ENCODE data around the gene DOC2A.

The DOC2A gene

DNA sequence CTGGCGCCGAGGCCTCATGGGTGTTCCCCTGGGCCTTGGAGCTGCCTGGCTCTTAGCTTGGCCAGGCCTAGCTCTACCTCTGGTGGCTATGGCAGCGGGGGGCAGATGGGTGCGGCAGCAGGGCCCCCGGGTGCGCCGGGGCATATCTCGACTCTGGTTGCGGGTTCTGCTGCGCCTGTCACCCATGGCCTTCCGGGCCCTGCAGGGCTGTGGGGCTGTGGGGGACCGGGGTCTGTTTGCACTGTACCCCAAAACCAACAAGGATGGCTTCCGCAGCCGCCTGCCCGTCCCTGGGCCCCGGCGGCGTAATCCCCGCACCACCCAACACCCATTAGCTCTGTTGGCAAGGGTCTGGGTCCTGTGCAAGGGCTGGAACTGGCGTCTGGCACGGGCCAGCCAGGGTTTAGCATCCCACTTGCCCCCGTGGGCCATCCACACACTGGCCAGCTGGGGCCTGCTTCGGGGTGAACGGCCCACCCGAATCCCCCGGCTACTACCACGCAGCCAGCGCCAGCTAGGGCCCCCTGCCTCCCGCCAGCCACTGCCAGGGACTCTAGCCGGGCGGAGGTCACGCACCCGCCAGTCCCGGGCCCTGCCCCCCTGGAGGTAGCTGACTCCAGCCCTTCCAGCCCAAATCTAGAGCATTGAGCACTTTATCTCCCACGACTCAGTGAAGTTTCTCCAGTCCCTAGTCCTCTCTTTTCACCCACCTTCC lies 23.3 kb downstream of the DOC2A start:
- DNase-seq: no peak

DNA sequence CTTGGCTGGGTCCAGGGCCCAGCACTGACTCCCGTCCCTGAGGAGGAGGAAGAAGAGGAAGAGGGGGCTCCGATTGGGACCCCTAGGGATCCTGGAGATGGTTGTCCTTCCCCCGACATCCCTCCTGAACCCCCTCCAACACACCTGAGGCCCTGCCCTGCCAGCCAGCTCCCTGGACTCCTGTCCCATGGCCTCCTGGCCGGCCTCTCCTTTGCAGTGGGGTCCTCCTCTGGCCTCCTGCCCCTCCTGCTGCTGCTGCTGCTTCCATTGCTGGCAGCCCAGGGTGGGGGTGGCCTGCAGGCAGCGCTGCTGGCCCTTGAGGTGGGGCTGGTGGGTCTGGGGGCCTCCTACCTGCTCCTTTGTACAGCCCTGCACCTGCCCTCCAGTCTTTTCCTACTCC lies 23.9 kb downstream of the DOC2A start:
- no peak for DNase-seq

DNA sequence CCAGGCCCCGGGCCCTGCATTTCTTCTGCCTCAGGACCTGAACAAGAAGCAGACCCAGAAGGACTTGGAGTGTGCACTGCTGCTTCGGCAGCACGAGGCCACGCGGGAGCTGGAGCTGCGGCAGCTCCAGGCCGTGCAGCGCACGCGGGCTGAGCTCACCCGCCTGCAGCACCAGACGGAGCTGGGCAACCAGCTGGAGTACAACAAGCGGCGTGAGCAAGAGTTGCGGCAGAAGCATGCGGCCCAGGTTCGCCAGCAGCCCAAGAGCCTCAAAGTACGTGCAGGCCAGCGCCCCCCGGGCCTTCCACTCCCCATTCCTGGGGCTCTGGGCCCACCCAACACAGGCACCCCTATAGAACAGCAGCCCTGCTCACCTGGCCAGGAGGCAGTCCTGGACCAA lies 24.6 kb downstream of the DOC2A start:
- no peak for DNase-seq

DNA sequence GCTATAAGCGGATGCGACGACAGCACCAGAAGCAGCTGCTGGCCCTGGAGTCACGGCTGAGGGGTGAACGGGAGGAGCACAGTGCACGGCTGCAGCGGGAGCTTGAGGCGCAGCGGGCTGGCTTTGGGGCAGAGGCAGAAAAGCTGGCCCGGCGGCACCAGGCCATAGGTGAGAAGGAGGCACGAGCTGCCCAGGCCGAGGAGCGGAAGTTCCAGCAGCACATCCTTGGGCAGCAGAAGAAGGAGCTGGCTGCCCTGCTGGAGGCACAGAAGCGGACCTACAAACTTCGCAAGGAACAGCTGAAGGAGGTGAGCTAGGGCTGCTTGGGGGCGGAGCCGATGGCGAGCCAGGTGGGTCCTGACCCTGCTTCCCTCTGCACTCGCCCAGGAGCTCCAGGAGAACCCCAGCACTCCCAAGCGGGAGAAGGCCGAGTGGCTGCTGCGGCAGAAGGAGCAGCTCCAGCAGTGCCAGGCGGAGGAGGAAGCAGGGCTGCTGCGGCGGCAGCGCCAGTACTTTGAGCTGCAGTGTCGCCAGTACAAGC lies 25.5 kb downstream of the DOC2A start:
- DNase-seq: no peak

DNA sequence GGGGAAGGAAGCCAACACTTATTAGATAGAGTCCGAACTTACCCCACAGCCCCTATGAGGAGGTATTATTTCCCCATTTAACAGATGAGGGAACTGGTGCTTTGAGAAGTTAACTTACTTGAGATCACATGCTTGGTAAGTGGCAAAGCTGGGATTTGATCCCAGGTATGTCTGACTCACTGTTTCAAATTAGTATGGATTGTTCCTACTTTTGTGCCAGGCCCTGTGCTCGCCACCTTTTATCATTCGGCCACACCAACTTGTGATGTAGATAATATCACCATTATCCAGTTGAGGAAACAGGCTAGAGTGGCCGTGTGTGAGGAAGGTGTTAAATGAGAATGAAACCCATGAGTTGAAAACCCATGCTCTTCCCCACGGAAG lies 26.1 kb downstream of the DOC2A start:
- DNase-seq: no peak

DNA sequence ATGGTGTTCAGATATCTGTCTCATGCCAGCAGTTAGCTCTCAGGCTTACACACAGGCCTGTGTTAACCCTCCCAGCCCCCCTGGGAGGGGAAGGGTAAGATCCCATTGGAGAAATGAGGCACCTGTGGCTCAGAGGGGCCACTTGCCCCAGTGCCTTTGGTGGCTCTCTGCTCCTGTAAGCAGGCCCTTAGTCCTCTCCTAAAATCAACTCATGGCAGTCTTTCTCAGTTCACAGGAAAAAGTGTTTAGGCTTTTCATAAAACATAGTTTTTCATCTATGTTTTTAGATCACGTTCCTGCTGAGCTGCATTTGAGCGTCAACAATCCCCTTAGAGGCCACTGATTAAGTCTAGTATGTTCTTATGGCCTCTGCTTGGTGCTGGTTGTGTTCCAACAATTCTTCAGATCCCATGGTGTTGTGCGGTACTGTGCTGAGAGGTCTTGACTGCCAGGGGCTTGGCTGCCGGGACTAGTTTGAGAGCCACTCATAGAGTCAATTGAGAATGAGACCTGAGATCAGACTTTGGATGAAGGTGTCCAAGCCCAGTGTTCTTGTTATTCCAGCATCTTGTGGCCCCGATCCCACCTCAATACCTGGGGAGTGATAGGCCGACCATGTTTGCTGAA lies 26.6 kb downstream of the DOC2A start:
- no peak for DNase-seq

DNA sequence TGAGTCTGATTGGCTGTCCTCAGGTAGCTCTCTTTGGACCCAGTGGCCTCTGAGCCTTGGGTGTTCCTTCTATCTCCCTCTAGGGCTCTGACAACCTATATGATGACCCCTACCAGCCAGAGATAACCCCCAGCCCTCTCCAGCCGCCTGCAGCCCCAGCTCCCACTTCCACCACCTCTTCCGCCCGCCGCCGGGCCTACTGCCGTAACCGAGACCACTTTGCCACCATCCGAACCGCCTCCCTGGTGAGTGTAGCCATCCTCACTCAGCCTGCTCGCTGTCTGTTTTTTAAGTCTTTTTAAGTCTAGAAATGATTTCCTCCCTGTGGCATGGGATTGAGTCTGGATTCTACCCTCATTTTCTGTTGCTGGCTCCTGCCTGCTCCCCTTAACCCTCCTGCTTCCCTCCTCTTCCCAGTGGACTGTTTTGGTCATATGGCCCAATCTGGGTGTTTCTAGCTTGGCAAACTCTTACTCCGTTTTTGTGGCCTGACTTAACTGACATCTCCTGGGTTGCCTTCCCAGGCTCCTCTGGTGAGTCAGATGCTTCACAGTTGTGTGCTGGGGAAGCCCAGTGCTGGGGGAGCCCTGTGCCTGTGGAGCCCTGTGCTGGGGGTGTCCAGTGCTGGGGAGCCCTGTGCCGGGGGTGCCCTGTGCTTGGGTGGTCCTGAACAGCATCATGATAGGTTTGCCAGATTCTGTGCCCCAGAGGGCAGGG lies 27.2 kb downstream of the DOC2A start:
- no peak for DNase-seq

DNA sequence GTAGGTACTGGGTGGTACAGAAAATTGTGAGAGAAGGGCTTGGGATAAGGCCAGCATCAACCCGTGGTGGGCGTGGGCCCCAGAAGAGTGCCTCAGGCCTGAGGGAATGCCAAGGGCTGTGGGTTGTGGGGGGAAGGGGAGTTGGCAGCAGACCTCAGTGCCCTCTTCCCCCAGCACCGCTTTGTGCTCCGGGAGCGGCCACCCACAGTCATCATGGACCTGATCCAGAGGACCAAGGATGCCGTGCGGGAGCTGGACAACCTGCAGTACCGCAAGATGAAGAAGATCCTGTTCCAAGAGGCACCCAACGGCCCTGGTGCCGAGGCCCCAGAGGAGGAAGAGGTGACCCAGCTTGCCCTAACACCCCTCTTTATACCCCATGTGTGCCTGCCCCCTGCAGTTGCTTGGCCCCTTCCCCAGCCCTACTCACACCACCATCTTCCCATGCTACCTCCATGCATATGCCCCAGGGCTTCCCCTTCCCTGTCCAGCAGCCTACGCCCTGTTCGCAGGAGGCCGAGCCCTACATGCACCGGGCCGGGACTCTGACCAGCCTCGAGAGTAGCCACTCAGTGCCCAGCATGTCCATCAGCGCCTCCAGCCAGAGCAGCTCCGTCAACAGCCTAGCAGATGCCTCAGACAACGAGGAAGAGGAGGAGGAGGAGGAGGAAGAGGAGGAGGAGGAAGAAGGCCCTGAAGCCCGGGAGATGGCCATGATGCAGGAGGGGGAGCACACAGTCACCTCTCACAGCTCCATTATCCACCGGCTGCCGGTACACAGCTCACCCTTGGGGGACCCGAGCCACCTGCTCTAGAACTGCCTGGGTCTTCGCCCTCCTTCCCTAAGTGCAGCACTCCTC lies 28.0 kb downstream of the DOC2A start:
- no peak for DNase-seq

DNA sequence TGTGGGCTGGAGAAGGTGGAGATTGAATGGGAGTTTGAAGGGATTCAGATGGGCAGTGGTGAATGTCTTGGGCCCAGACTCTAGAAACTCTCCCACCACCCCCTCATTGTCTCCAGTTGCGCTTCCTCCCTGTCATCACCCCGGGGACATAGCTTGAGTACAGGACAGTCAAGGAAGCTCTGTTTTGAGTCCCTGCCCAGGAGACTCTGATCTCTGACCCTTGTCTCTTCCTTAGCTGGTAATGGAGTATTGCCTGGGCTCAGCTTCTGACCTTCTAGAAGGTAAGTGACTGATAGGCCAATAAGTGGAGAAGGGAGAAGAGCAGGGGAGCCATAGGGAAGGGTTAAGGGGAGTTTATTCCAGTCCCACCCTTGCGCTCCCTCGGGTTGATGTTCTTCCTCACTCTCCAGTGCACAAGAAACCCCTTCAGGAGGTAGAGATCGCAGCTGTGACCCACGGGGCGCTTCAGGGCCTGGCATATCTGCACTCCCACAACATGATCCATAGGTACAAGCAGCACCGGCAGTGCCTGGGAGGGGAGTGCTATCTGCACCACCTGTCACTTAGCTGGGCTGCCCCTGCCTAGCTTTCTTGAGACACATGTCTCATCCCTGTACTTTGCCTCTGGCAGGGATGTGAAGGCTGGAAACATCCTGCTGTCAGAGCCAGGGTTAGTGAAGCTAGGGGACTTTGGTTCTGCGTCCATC lies 32.1 kb downstream of the DOC2A start:
- DNase-seq: no peak

DNA sequence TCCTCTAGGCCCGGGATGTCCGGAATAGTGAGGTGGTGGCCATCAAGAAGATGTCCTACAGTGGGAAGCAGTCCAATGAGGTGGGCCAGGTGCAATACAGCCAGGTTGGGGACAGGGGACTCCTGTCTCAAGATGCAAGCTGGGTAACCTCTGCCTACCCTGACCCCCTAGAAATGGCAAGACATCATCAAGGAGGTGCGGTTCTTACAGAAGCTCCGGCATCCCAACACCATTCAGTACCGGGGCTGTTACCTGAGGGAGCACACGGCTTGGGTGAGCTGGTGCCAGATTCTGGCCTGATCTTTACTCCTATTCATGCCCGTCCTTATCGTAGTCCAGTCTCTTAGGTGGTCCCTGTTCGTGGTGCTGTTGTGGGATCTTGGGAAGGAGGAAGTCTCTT lies 32.7 kb downstream of the DOC2A start:
- DNase-seq: no peak

DNA sequence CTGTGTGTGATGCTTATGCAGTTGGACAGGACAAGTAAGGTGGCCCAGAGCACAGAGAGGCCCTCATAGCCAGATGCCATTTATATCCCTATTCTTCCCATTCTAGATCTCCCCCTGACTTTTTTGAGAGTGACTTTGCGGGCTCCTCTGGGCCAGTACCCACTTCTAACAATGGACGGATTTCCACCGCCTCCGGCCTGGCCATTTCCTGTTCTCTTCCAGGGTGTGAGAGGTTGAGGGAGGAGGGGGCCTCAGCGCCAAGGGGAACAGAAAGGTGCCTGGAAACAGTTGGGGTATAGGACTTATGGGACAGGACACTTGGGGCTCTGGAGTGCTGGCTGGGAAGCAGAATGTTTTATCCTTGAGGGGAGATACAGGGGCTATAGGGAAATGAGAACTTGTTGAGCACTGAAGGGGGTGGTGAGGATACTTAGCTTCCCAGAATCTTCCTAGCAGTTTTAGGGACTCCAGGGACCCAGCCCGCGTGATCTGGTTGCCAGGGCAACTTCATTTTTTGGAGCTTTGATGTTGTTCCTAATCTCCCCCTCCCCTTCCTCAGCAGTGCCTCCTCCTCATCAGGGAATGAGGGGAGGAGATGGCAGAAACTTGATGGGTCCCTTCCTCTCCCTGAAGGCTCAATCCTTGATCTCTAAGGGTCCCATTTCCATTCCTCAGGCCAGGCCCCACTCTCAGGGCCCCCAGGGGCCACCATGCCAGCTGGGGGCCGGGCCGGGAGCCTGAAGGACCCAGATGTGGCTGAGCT lies 33.6 kb downstream of the DOC2A start:
- DNase-seq: no peak

DNA sequence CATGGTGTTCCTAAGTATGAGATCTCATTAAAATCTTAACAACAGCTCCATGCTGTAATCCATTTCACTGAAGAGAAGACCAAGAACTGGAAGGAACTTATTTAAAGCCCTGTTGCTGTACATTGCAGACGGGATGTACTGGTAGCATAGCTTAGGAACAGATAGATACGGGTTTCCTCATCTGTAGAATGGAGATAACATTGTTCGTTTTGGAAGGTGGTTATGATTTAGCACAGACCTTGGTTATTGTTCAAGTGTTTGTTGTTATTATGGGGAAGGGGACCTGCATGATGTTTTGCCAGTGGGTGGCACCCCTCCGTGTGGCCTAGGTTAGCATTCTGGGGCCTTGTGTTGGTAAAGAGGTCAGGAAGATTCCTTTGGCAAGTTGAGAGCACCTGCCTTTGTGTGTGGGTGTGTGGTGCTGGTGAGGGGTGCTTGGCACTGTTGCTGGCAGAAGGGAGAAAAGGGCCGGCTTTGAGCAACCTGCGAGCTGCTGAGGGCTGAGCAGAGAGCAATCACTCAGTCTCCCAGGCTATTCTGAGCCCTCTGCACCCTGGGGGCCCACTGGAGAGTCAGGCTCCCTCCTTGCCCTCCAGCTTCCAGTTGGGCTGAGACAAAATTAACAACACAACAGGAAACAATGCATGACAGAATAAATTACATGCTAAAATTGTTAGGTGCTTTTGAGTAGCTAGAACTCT lies 34.9 kb downstream of the DOC2A start:
- no peak for DNase-seq

DNA sequence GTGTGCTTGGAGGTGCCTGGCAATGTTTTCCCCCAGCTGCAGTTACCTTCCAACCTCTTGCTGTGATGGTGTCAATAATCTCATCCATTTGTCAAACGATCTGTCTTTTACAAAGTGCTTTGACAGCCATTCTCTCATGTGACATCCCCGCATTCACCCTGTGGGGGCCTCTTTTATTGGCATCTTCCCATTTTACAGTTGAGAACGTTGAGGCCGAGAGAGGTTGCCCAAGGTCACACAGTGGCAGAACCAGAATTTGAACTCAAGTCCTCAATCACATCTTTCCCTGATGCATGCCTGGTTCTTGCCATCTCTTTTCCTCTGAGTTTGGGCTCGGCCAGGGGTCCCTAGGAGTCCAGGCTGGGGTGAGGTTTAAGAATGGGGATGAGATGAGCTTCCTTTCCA lies 35.7 kb downstream of the DOC2A start:
- no peak for DNase-seq

DNA sequence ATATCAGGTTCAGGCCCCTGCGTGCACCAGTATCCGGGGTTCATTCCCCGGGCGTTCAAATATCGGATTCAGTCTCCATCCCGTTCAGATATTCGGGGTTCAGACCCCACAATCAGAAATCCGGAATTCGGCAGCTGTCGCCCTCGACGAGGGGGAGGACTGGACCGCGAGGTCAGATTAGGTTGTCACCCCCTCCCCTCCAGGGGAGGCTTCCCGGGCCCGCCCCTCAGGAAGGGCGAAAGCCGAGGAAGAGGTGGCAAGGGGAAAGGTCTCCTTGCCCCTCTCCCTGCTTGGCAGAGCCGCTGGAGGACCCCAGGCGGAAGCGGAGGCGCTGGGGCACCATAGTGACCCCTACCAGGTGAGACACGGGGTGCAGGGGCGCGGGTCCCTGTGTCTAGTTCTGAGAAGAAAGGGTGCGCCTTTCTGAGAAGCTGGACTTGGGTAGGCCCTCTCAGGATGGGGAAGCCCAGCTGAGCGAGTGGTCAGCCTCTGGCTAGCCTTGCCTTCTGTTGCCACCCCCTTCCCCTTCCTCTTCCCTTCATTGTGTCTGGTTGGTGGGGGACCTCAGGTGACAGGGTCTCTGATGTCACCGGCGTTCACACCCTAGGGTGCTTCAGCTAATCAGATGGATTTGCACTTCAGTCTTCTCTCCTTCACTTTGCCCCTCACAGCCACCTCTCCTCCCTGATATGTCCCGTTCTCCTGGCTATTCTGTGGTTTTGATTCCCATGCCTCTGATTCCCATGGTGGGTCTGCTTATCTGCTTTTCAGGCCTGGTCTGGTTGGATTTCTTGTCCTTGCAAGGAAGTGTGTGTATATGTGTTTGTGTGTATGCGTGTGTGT lies 36.3 kb downstream of the DOC2A start:
- peak; percentile 29 for DNase-seq

DNA sequence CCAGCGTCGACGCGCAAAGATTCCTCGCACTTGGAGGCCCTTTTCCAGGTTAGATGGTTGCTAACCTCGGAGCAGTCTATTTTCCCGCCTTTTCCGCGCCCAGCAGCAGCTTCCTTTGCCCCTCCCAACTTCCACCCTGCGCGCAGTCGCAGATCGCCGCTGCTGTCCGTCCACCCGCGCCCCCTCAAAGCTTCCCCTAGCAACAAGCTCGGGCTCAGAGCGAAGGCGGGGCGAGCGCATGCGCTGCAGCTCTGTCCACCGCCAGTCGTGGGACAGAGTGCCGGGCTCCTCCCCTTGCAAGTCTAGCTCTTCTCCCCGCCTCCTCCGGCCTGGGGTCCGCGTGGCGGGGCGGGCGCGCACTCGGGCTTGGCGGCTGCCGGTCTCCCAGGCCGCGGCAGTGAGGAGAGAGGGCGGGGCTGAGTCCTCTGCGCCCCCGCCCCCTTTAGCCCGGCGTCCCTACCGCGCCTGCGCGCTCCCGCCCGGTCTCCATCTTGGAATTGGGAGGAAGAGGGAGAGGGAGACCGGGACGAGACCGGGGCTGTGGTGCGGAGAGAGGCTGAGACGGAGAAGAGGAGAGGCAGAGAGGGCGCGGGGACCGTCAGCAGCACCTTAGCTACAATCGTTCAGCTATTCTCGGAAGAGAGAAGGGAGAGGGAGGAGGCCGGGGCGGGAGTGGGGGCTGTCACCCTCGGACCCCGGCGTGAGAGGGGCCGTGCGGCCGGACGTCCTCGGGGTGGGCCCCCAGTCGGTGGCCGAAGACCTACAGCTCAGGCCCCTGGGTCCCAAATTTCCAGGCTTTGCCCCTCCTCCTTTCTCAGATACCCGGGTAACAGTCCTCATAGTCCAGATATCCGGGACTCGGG lies 37.2 kb downstream of the DOC2A start, which contains the start of gene TAOK2:
Gene TAOK2 (plus strand): TSS at position 485 of the 863 bp plus-strand sequence. CDS start 3,905 bp downstream, outside the sequence.
- peak; percentile 98 for DNase-seq

DNA sequence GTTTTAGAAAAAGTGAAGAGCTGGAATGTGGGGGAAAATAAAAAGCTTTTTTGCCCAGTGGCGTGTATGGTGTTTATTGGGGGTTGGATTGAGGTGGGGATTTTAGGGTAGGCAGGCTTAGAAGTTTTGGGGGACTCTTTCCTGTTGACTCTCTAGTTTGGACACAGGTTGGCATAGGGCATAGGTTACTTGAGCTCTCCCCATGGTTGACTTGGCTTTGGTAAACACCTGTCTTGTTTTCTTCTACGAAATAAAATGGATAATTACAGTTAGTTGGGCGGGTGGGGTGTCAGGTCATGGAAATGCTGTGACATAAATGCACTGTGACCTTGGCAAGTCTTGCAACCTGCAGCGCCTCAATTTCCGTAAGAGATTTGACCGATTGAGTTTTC lies 37.8 kb downstream of the DOC2A start:
- DNase-seq: no peak

DNA sequence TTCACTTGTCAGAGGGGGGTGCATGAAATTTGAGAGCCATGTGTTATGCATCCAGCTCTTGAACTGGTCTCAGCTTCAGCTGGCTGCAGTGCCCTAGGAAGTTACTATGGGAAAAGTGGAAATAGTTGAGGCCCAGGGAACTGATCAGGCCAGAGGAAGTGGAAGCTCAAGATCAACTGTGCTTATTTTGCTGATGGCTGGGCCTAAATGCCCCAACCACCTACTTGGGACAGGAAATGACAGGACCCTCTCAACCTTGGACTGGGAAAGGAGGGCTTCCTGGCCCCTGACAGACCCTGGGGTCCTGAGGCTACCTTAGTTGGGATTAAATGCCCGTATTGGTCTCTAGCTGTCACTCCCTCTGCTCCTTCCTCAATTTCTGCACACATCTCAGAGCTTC lies 38.3 kb downstream of the DOC2A start:
- no peak for DNase-seq

DNA sequence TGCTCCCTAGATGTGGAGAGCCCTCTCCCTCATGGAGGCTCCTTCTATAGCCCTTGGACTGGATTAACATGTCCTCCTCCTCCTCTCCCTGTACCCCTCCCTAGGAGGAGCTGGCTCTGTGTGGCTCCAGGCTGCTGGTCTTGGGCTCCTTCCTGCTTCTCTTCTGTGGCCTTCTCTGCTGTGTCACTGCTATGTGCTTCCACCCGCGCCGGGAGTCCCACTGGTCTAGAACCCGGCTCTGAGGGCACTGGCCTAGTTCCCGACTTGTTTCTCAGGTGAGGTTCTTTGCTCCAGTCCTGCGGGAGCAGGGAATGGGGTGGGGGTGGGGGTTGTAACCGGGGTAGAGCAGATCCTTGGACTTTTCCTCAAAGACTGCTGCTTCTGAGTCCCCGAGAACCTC lies 39.5 kb downstream of the DOC2A start:
- no peak for DNase-seq

DNA sequence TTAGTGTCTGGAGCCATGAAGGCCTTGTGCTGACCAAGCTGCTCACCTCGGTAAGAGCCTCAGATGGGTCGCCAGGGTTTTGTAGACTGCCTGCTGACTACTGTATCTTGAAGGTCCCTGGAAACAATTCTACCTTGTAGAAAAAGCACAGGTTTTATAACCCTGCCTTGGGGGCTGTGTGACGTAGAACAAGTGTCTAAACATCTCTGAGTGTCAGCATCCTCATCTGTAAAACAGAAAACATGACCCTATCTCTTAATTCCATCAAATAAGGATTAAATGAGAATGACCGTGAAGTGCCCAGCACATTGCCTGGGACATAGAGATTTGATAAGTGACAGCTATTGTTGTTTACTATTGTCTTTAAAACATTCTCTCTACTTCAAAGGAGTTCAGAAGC lies 42.6 kb downstream of the DOC2A start:
- DNase-seq: no peak
